Right lobe of liver (tissue), 6 donors: ENCODE data around the gene CCR5AS.

Experiments
- ATAC-seq, 4 donors: fragments of 200-7000 bp; cut with Tn5 transposase; one replicate each; pipeline ENCODE4 v1.9.1; 2020; ENCODE audit warnings: mild to moderate bottlenecking in 4 of 4, moderate library complexity in 4 of 4
- DNase-seq, 3 donors: peaks; one replicate each; pipeline ENCODE4 v3.0.0-alpha.2; 2020
- H3K27ac ChIP-seq, 3 donors: fragments of 200-600 bp; one replicate each; pipeline ENCODE4 v1.8.0; 2022
- H3K27me3 ChIP-seq, 2 donors: fragments of 200-600 bp; one replicate each; pipeline ENCODE4 v1.8.0; 2022
- H3K36me3 ChIP-seq, 4 donors: fragments of 200-600 bp; sonication (generic) in 1 of 4; one replicate each; pipeline versions ENCODE4 v1.5.1 to v1.8.0; 2017 to 2022; ENCODE audit warnings: control low read depth in 1 of 4
- H3K4me1 ChIP-seq, 4 donors: fragments of 200-600 bp; sonication (generic) in 1 of 4; one replicate each; pipeline versions ENCODE4 v1.5.1 to v1.8.0; 2017 to 2022; ENCODE audit warnings: control low read depth in 1 of 4
- H3K4me3 ChIP-seq, 3 donors: fragments of 200-600 bp; one replicate each; pipeline ENCODE4 v1.8.0; 2022
- H3K9me3 ChIP-seq, 4 donors: fragments of 200-600 bp; sonication (generic) in 1 of 4; one replicate each; pipeline versions ENCODE4 v1.5.1 to v1.8.0; 2017 to 2022; ENCODE audit warnings: control low read depth in 1 of 4
- POLR2A ChIP-seq: fragments of 450-650 bp; IDR thresholded peaks from one replicate; pipeline ENCODE4 v1.6.1; 2017; ENCODE audit warnings: antibody characterized with exemption, mild to moderate bottlenecking
- WGBS: methylation state at CpG from one replicate; pipeline ENCODE4 v1.1.6; 2018; ENCODE audit warnings: low coverage, low lambda C conversion rate; ENCODE audit not compliant: insufficient coverage; ENCODE audit errors: missing lambda C conversion rate; 5-methylcytosine and 5-hydroxymethylcytosine counted together
- intact Hi-C, 2 donors: fragments of 100-400 bp; cut with DNase I; formaldehyde crosslinking; loops; one replicate each; pipeline versions ENCODE4 v1.11.2 to v1.14.1; 2022
- TF ChIP-seq, protein P1 (sequence below), 4 donors: fragments of 200-600 bp in 3 of 4; fragments of 450-650 bp in 1 of 4; IDR thresholded peaks; one replicate each; pipeline versions ENCODE4 v1.5.1 to v1.8.0; 2016 to 2022; ENCODE audit warnings: antibody characterized with exemption in 4 of 4, mild to moderate bottlenecking in 2 of 4
- donor health status: DM: no; HTN: yes; CAD: no.
- donor health status: DM: no; HTN: no; CAD: no.
- donor health status: DM: no; HTN: no; CAD: no.
- donor health status: DM: no; HTN: yes; CAD: no.
- donor health status: DM: no; HTN: yes; CAD: no.

CCR5AS gene

GRCh38 chr3:46398186-46398955 is 8.5 kb downstream of the CCR5AS start:
- intact Hi-C loops = no loop called here
- ATAC-seq (no peak), DNase-seq (no peak)
- Histone ChIP-seq H3K27ac (no peak overlapping the region), H3K27me3 (no peaks in the 10 kb centered on the region), H3K4me1 (peaks cover 0 to 5% (median 0%) of the 10 kb centered on the region in 4 donors), H3K9me3 (no peaks in the 10 kb centered on the region), H3K36me3 (no peaks in the 10 kb centered on the region), H3K4me3 (no peak overlapping the region)
- WGBS = 70% methylated on average over 5 of the region's 6 CpGs
- no peak for TF ChIP-seq POLR2A

DNA sequence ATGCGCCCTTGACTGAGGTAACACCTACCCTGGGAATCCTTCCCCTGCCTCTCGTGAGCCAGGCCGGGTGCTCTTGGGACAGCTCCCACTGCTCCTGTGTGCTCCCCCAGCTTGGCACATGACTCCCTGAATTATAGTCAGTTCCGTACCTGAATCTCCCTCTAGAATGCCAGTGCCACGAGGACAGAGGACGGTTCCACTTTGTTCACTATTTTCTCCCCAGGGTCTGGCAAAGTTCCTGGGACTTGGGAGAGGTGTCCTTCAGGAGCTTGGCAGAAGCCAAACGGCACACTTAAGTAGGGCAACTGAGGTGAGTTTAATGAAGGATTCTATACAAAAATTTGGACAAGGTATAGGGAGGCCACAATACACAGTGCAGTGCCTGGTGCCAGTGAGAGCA is 9.8 kb downstream of the CCR5AS start:
- DNase-seq (no peak), ATAC-seq (no peak)
- Histone ChIP-seq H3K27ac (no peak overlapping the region), H3K9me3 (no peaks in the 10 kb centered on the region), H3K27me3 (no peaks in the 10 kb centered on the region), H3K36me3 (no peaks in the 10 kb centered on the region), H3K4me3 (no peak overlapping the region), H3K4me1 (peaks cover 0 to 7% (median 0%) of the 10 kb centered on the region in 4 donors)
- TF ChIP-seq, protein P1, sequence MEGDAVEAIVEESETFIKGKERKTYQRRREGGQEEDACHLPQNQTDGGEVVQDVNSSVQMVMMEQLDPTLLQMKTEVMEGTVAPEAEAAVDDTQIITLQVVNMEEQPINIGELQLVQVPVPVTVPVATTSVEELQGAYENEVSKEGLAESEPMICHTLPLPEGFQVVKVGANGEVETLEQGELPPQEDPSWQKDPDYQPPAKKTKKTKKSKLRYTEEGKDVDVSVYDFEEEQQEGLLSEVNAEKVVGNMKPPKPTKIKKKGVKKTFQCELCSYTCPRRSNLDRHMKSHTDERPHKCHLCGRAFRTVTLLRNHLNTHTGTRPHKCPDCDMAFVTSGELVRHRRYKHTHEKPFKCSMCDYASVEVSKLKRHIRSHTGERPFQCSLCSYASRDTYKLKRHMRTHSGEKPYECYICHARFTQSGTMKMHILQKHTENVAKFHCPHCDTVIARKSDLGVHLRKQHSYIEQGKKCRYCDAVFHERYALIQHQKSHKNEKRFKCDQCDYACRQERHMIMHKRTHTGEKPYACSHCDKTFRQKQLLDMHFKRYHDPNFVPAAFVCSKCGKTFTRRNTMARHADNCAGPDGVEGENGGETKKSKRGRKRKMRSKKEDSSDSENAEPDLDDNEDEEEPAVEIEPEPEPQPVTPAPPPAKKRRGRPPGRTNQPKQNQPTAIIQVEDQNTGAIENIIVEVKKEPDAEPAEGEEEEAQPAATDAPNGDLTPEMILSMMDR (IDR thresholded peaks at IDR 0.05) = no peak
- no peak for TF ChIP-seq POLR2A
- intact Hi-C loops = no loop called here
- 100% methylated on average over 2 of the region's 7 CpGs for WGBS

GRCh38 chr3:46395766-46396530 is 10.9 kb downstream of the CCR5AS start:
- Histone ChIP-seq H3K27ac (no peak overlapping the region), H3K27me3 (no peaks in the 10 kb centered on the region), H3K36me3 (no peaks in the 10 kb centered on the region), H3K9me3 (no peaks in the 10 kb centered on the region), H3K4me1 (peaks cover 0 to 7% (median 0%) of the 10 kb centered on the region in 4 donors), H3K4me3 (no peak overlapping the region)
- DNase-seq (no peak), ATAC-seq (peak in 1 of 4 donors; percentile 33)
- no peak for TF ChIP-seq POLR2A
- TF ChIP-seq, protein P1 (IDR thresholded peaks at IDR 0.05) = no peak
- intact Hi-C loops = no loop called here
- WGBS = 39% methylated on average over 6 of the region's 6 CpGs

DNA sequence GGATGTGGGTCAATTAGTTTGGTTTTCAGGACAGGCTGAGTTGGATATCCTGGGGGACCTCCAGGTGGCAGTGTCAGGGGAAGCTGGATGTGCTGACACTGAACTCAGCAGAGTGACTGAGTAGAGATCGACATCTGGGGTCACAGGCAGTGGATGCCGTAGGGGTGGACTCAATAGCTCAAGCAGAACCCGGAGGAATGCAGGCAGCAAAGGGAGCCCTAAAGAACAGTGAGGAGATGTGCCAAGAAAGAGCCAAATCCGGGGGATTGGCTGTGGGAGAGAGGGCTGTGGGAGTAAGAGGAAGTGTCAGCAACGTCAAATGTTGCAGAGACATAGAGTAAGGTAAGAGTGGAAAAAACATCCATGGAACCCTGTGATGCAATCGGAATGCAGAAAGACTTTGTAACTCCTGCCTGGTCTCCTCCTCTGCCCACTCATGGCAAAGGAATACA is 11.6 kb downstream of the CCR5AS start:
- no peaks in the 10 kb centered on the region for H3K9me3 ChIP-seq
- H3K27me3 ChIP-seq = no peaks in the 10 kb centered on the region
- intact Hi-C loops = no loop called here
- ATAC-seq = peak in 3 of 4 donors; percentile 10 to 37 (median 19)
- no peak overlapping the region for H3K4me3 ChIP-seq
- 53% methylated on average over 5 of the region's 6 CpGs for WGBS
- TF ChIP-seq, protein P1 (IDR thresholded peaks at IDR 0.05) = no peak
- no peak for TF ChIP-seq POLR2A
- peaks cover 0 to 7% (median 0%) of the 10 kb centered on the region in 4 donors for H3K4me1 ChIP-seq
- H3K27ac ChIP-seq = no peak overlapping the region
- DNase-seq = no peak
- no peaks in the 10 kb centered on the region for H3K36me3 ChIP-seq
